H9 (cell line): Measurements from ENCODE around the gene SMIM14. TPM values are rescaled to one million over a fixed set of nuclear protein-coding genes. Genes with fewer than 3 reads are reported as not detected.

Experiments used
- DNase-seq: peaks from one replicate; pipeline ENCODE4 v3.0.0-alpha.2; 2017
- H2AFZ ChIP-seq: one replicate; pipeline ENCODE4 v1.6.1; 2013; ENCODE audit warnings: mild to moderate bottlenecking, low read length, control low read depth, moderate library complexity
- H2AK5ac ChIP-seq: 2 replicates; pipeline ENCODE4 v1.6.1; 2013; ENCODE audit warnings: low read length, control low read depth, mixed read lengths; ENCODE audit not compliant: insufficient read length
- H2BK120ac ChIP-seq: one replicate; pipeline ENCODE4 v1.6.1; 2013; ENCODE audit warnings: low read depth, mild to moderate bottlenecking, low read length, control low read depth, inconsistent platforms; ENCODE audit not compliant: poor library complexity, severe bottlenecking
- H2BK12ac ChIP-seq: 2 replicates; pipeline ENCODE4 v1.6.1; 2013; ENCODE audit warnings: low read length, control low read depth, mixed read lengths, low read depth; ENCODE audit not compliant: insufficient read length
- H2BK15ac ChIP-seq: 2 replicates; pipeline ENCODE4 v1.6.1; 2013; ENCODE audit warnings: low read depth, low read length, control low read depth
- H2BK20ac ChIP-seq: one replicate; pipeline ENCODE4 v1.6.1; 2013; ENCODE audit warnings: low read depth, mild to moderate bottlenecking, low read length, control low read depth, inconsistent platforms; ENCODE audit not compliant: poor library complexity, severe bottlenecking
- H2BK5ac ChIP-seq: 2 replicates; pipeline ENCODE4 v1.6.1; 2013; ENCODE audit warnings: low read length, control low read depth, mixed read lengths; ENCODE audit not compliant: insufficient read length
- H3K14ac ChIP-seq: 2 replicates; pipeline ENCODE4 v1.6.1; 2013; ENCODE audit warnings: low read length, control low read depth; ENCODE audit not compliant: insufficient read depth
- H3K18ac ChIP-seq: 2 replicates; pipeline ENCODE4 v1.6.1; 2013; ENCODE audit warnings: low read depth, mild to moderate bottlenecking, mixed read lengths, low read length, control low read depth; ENCODE audit not compliant: insufficient read length
- H3K23ac ChIP-seq: 2 replicates; pipeline ENCODE4 v1.6.1; 2013; ENCODE audit warnings: low read length, control low read depth, mixed read lengths, low read depth; ENCODE audit not compliant: insufficient read length
- H3K23me2 ChIP-seq: 2 replicates; pipeline ENCODE4 v1.6.1; 2013; ENCODE audit warnings: low read depth, mild to moderate bottlenecking, mixed read lengths, low read length, control low read depth; ENCODE audit not compliant: insufficient read length, poor library complexity, severe bottlenecking
- H3K27ac ChIP-seq: 2 replicates; pipeline ENCODE4 v1.5.1; 2013; ENCODE audit warnings: low read length, control low read depth, mixed read lengths, low read depth; ENCODE audit not compliant: insufficient read length
- H3K27me3 ChIP-seq: 2 replicates; pipeline ENCODE4 v1.6.1; 2013; ENCODE audit warnings: low read length, control low read depth, inconsistent platforms; ENCODE audit not compliant: insufficient read depth
- H3K4ac ChIP-seq: 2 replicates; pipeline ENCODE4 v1.6.1; 2013; ENCODE audit warnings: low read depth, mild to moderate bottlenecking, control low read depth, inconsistent platforms, low read length, moderate library complexity
- H3K4me1 ChIP-seq: 2 replicates; pipeline ENCODE4 v1.6.1; 2013; ENCODE audit warnings: low read length, control low read depth, inconsistent platforms; ENCODE audit not compliant: insufficient read depth
- H3K4me2 ChIP-seq: 2 replicates; pipeline ENCODE4 v1.6.1; 2013; ENCODE audit warnings: low read length, control low read depth, mixed read lengths; ENCODE audit not compliant: insufficient read length, insufficient read depth
- H3K56ac ChIP-seq: 2 replicates; pipeline ENCODE4 v1.6.1; 2013; ENCODE audit warnings: low read depth, mild to moderate bottlenecking, mixed read lengths, low read length, control low read depth; ENCODE audit not compliant: insufficient read length
- H3K79me1 ChIP-seq: 2 replicates; pipeline ENCODE4 v1.6.1; 2013; ENCODE audit warnings: low read depth, mild to moderate bottlenecking, moderate library complexity, low read length, control low read depth, inconsistent platforms; ENCODE audit not compliant: insufficient read depth, poor library complexity, severe bottlenecking
- H3K79me2 ChIP-seq: 2 replicates; pipeline ENCODE4 v1.6.1; 2013; ENCODE audit warnings: low read length, control low read depth, inconsistent platforms; ENCODE audit not compliant: insufficient read depth
- H3K9ac ChIP-seq: 2 replicates; pipeline ENCODE4 v1.6.1; 2013; ENCODE audit warnings: low read length, control low read depth, mixed read lengths; ENCODE audit not compliant: insufficient read length; ENCODE audit errors: extremely low read depth
- H3K9me3 ChIP-seq: one replicate; pipeline ENCODE4 v1.6.1; 2013; ENCODE audit warnings: low read depth, low read length, inconsistent platforms; ENCODE audit not compliant: control insufficient read depth
- H3T11ph ChIP-seq: one replicate; pipeline ENCODE4 v1.6.1; 2013; ENCODE audit warnings: mild to moderate bottlenecking, low read length, control low read depth, inconsistent platforms
- H4K20me1 ChIP-seq: one replicate; pipeline ENCODE4 v1.6.1; 2013; ENCODE audit not compliant: control insufficient read depth, insufficient read length, insufficient read depth
- H4K5ac ChIP-seq: 2 replicates; pipeline ENCODE4 v1.6.1; 2013; ENCODE audit warnings: low read depth, mild to moderate bottlenecking, mixed read lengths, low read length, control low read depth; ENCODE audit not compliant: insufficient read length
- H4K8ac ChIP-seq: replicated peaks from 2 replicates; pipeline ENCODE4 v1.6.1; 2013; ENCODE audit warnings: low read length, control low read depth, mixed read lengths, low read depth; ENCODE audit not compliant: insufficient read length
- H4K91ac ChIP-seq: 2 replicates; pipeline ENCODE4 v1.6.1; 2013; ENCODE audit warnings: low read depth, mild to moderate bottlenecking, moderate library complexity, mixed read lengths, low read length, control low read depth; ENCODE audit not compliant: insufficient read length
- H3K27ac Mint-ChIP-seq, 3 experiments: 2 replicates in 2 of 3; 3 replicates in 1 of 3; pipeline ENCODE4 v1.8.0; 2020 to 2021; ENCODE audit warnings: mixed read lengths in 3 of 3, mild to moderate bottlenecking in 1 of 3, moderate library complexity in 1 of 3
- H3K27me3 Mint-ChIP-seq: 2 replicates; pipeline ENCODE4 v1.8.0; 2021; ENCODE audit warnings: low read depth, mild to moderate bottlenecking, moderate library complexity, mixed read lengths
- H3K36me3 Mint-ChIP-seq, 3 experiments: 2 replicates in 2 of 3; 3 replicates in 1 of 3; pipeline ENCODE4 v1.8.0; 2020 to 2021; ENCODE audit warnings: low read depth in 3 of 3, mixed read lengths in 3 of 3; ENCODE audit not compliant: insufficient read depth in 1 of 3
- H3K4me1 Mint-ChIP-seq, 2 experiments: 2 replicates each; pipeline ENCODE4 v1.8.0; 2020; ENCODE audit warnings: mixed read lengths in 2 of 2
- H3K4me3 Mint-ChIP-seq, 2 experiments: 2 replicates in 1 of 2; 3 replicates in 1 of 2; pipeline ENCODE4 v1.8.0; 2020 to 2021; ENCODE audit warnings: mild to moderate bottlenecking in 2 of 2, mixed read lengths in 2 of 2, moderate library complexity in 1 of 2
- H3K9me3 Mint-ChIP-seq, 2 experiments: 2 replicates in 1 of 2; 3 replicates in 1 of 2; pipeline ENCODE4 v1.8.0; 2020; ENCODE audit warnings: mild to moderate bottlenecking in 2 of 2, mixed read lengths in 2 of 2, moderate library complexity in 1 of 2
- whole genome bisulfite sequencing: extraction: QIAGEN DNeasy Blood & Tissue Kit; methylation state at CpG from one replicate; pipeline ENCODE4 v1.1.7; 2013; ENCODE audit warnings: missing lambda C conversion rate, low lambda C conversion rate, mixed read lengths; ENCODE audit not compliant: insufficient read length; ENCODE audit errors: extremely low coverage; 5-methylcytosine and 5-hydroxymethylcytosine counted together
- total RNA-seq: library from RNA; stranded (reverse); gene quantifications from 2 replicates; pipeline ENCODE4 v1.2.1, GENCODE V29; 2021
- TF ChIP-seq, protein P1 (sequence below): fragments of 200-600 bp; sonication (generic); conservative IDR thresholded peaks from 3 replicates; pipeline ENCODE4 v1.8.0; 2021; ENCODE audit warnings: antibody characterized with exemption, mild to moderate bottlenecking

The SMIM14 gene
- total RNA-seq, 1 experiment from 2014 or later, result 19.4 TPM

DNA sequence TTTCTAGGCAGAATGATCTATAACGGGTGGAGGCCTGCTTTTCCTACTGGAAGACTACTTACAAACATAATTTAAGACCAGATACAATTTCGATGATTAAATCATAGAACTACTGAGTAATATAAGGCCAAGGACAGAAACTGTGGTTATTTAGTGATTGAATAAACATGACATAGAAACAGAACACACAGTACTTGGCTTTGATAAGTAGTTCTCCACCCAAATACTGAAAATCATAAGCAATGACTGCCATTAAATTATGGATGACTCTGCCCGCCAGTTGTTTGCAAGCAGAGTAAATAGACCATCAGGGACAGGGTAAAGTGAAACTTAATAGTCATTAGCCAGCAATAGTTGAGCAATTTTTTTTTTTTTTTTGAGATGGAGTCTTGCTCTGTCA is 17.2 kb upstream of the SMIM14 start:
- WGBS, result no CpG with 5 or more reads among the region's 3 CpGs

More for the DNA sequence above, 17.2 kb upstream of the SMIM14 start:
- H2AFZ ChIP-seq, result no peak overlapping the region
- H3K79me2 ChIP-seq, result no peaks in the 10 kb centered on the region
- no peak overlapping the region for H3K4ac ChIP-seq
- H3K4me1 ChIP-seq, result no peaks in the 10 kb centered on the region
- H2AK5ac ChIP-seq, result no peak overlapping the region
- no peak overlapping the region for H3K4me3 Mint-ChIP-seq
- H3T11ph ChIP-seq, result no peak overlapping the region
- H4K20me1 ChIP-seq, result no peaks in the 10 kb centered on the region
- H2BK20ac ChIP-seq, result no peak overlapping the region
- H3K56ac ChIP-seq, result no peak overlapping the region
- H4K5ac ChIP-seq, result no peak overlapping the region
- H3K9me3 Mint-ChIP-seq, result no peaks in the 10 kb centered on the region
- H3K4me1 Mint-ChIP-seq, result no peaks in the 10 kb centered on the region
- H3K27me3 ChIP-seq, result no peaks in the 10 kb centered on the region
- no peak overlapping the region for H4K8ac ChIP-seq
- no peaks in the 10 kb centered on the region for H3K9me3 ChIP-seq
- no peak overlapping the region for H2BK120ac ChIP-seq
- H3K79me1 ChIP-seq, result no peaks in the 10 kb centered on the region
- no peak for DNase-seq
- no peak overlapping the region for H3K14ac ChIP-seq
- TF ChIP-seq, protein P1, sequence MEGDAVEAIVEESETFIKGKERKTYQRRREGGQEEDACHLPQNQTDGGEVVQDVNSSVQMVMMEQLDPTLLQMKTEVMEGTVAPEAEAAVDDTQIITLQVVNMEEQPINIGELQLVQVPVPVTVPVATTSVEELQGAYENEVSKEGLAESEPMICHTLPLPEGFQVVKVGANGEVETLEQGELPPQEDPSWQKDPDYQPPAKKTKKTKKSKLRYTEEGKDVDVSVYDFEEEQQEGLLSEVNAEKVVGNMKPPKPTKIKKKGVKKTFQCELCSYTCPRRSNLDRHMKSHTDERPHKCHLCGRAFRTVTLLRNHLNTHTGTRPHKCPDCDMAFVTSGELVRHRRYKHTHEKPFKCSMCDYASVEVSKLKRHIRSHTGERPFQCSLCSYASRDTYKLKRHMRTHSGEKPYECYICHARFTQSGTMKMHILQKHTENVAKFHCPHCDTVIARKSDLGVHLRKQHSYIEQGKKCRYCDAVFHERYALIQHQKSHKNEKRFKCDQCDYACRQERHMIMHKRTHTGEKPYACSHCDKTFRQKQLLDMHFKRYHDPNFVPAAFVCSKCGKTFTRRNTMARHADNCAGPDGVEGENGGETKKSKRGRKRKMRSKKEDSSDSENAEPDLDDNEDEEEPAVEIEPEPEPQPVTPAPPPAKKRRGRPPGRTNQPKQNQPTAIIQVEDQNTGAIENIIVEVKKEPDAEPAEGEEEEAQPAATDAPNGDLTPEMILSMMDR, result no peak
- no peak overlapping the region for H3K18ac ChIP-seq
- no peak overlapping the region for H3K4me2 ChIP-seq
- H3K23ac ChIP-seq, result no peak overlapping the region
- no peak overlapping the region for H3K27ac Mint-ChIP-seq
- no peak overlapping the region for H4K91ac ChIP-seq
- H3K9ac ChIP-seq, result no peak overlapping the region
- no peaks in the 10 kb centered on the region for H3K23me2 ChIP-seq
- H3K27ac ChIP-seq, result no peak overlapping the region
- no peak overlapping the region for H2BK12ac ChIP-seq
- H2BK15ac ChIP-seq, result no peak overlapping the region
- no peaks in the 10 kb centered on the region for H3K27me3 Mint-ChIP-seq
- H2BK5ac ChIP-seq, result no peak overlapping the region
- H3K36me3 Mint-ChIP-seq, result peaks cover 0 to 10% (median 0%) of the 10 kb centered on the region in 3 experiments; a peak in 2 of 7 replicates
